Measurements from ENCODE around the gene STK10.

DNA sequence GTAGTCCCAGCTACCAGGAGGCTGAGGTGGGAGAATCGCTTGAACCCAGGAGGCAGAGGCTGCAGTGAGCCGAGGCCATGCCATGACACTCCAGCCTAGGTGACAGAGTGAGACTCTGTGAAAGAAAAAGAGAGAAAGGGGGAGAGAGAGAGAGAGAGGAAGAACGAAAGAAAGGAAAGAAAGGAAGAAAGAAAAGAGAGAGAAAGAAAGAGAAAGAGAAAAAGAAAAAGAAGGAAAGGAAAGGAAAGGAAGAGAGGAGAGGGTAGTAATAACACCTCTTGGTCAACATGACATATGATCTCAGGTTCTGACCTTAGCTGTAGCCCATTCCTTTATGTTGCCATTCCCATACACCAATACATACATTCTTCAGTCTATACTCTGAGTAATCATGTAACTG lies 195.7 kb downstream of the STK10 start:
- TF ChIP-seq CTCF (IDR thresholded peaks at IDR 0.05) (no peak), EZH2 (IDR thresholded peaks at IDR 0.05; ENCODE audit: borderline replicate concordance, insufficient read depth, low read depth, low read length, poor library complexity, severe bottlenecking) (no peak)
